Mesenchymal stem cell (in vitro differentiated cells and primary cell): ENCODE data around the gene MICAL3.

ENCODE experiments used
- DNase-seq: peaks from one replicate; pipeline ENCODE4 v3.0.0-alpha.2; 2013
- H2AFZ ChIP-seq: one replicate; pipeline ENCODE4 v1.6.1; 2013; ENCODE audit warnings: low read depth, mild to moderate bottlenecking, control low read depth, inconsistent platforms, low read length, moderate library complexity
- H2AK5ac ChIP-seq: 2 replicates; pipeline ENCODE4 v1.6.1; 2013; ENCODE audit warnings: low read length, moderate library complexity, mild to moderate bottlenecking, inconsistent platforms; ENCODE audit not compliant: severe bottlenecking
- H2BK120ac ChIP-seq: one replicate; pipeline ENCODE4 v1.6.1; 2013; ENCODE audit warnings: low read depth, mild to moderate bottlenecking, inconsistent platforms, low read length, moderate library complexity
- H2BK12ac ChIP-seq, 2 experiments: one replicate each; pipeline ENCODE4 v1.6.1; 2013; ENCODE audit warnings: inconsistent platforms in 2 of 2, low read length in 2 of 2, mild to moderate bottlenecking in 2 of 2, moderate library complexity in 2 of 2, control low read depth in 1 of 2
- H2BK15ac ChIP-seq: one replicate; pipeline ENCODE4 v1.6.1; 2013; ENCODE audit warnings: mild to moderate bottlenecking, low read depth, inconsistent platforms; ENCODE audit not compliant: poor library complexity, severe bottlenecking
- H2BK5ac ChIP-seq: 2 replicates; pipeline ENCODE4 v1.6.1; 2013; ENCODE audit warnings: low read depth, mild to moderate bottlenecking, low read length, control low read depth, inconsistent platforms; ENCODE audit not compliant: poor library complexity, severe bottlenecking
- H3K14ac ChIP-seq, 2 experiments: one replicate each; pipeline ENCODE4 v1.6.1; 2013; ENCODE audit warnings: inconsistent platforms in 2 of 2, low read length in 2 of 2, control low read depth in 1 of 2, mild to moderate bottlenecking in 1 of 2, moderate library complexity in 1 of 2
- H3K18ac ChIP-seq, 2 experiments: one replicate each; pipeline ENCODE4 v1.6.1; 2013; ENCODE audit warnings: inconsistent platforms in 2 of 2, low read length in 2 of 2, control low read depth in 1 of 2, low read depth in 1 of 2, mild to moderate bottlenecking in 1 of 2
- H3K23ac ChIP-seq, 2 experiments: one replicate each; pipeline ENCODE4 v1.6.1; 2013; ENCODE audit warnings: inconsistent platforms in 2 of 2, low read length in 2 of 2, mild to moderate bottlenecking in 2 of 2, moderate library complexity in 2 of 2, control low read depth in 1 of 2
- H3K27ac ChIP-seq: 2 replicates; pipeline ENCODE4 v1.5.1; 2013; ENCODE audit warnings: mild to moderate bottlenecking, moderate library complexity, low read length, control low read depth, inconsistent platforms; ENCODE audit not compliant: poor library complexity, severe bottlenecking
- H3K27me3 ChIP-seq, 2 experiments: 2 replicates each; pipeline versions ENCODE4 v1.6.1 to v1.7.0; 2013; ENCODE audit warnings: low read length in 2 of 2, mild to moderate bottlenecking in 2 of 2, moderate library complexity in 2 of 2, control low read depth in 1 of 2, inconsistent platforms in 1 of 2; ENCODE audit not compliant: control insufficient read depth in 1 of 2, insufficient read depth in 1 of 2
- H3K36me3 ChIP-seq, 2 experiments: 2 replicates each; pipeline versions ENCODE4 v1.6.1 to v1.7.0; 2013; ENCODE audit warnings: low read length in 2 of 2, control low read depth in 1 of 2, inconsistent platforms in 1 of 2, low read depth in 1 of 2, mild to moderate bottlenecking in 1 of 2; ENCODE audit not compliant: insufficient read depth in 2 of 2, control insufficient read depth in 1 of 2
- H3K4ac ChIP-seq, 2 experiments: one replicate each; pipeline ENCODE4 v1.6.1; 2013; ENCODE audit warnings: inconsistent platforms in 2 of 2, low read length in 2 of 2, mild to moderate bottlenecking in 2 of 2, moderate library complexity in 2 of 2, control low read depth in 1 of 2, low read depth in 1 of 2
- H3K4me1 ChIP-seq: 2 replicates; pipeline ENCODE4 v1.6.1; 2013; ENCODE audit warnings: low read depth, low read length, control low read depth; ENCODE audit not compliant: control insufficient read depth, insufficient read depth
- H3K4me2 ChIP-seq: 2 replicates; pipeline ENCODE4 v1.6.1; 2013; ENCODE audit warnings: low read length, mild to moderate bottlenecking, inconsistent platforms; ENCODE audit not compliant: poor library complexity, severe bottlenecking
- H3K4me3 ChIP-seq, 2 experiments: 2 replicates each; pipeline versions ENCODE4 v1.5.1 to v1.7.0; 2013; ENCODE audit warnings: low read length in 2 of 2, mild to moderate bottlenecking in 2 of 2, control low read depth in 1 of 2, low read depth in 1 of 2; ENCODE audit not compliant: insufficient read depth in 1 of 2
- H3K79me1 ChIP-seq: replicated peaks from 2 replicates; pipeline ENCODE4 v1.6.1; 2013; ENCODE audit warnings: mild to moderate bottlenecking, control low read depth, low read length, inconsistent platforms; ENCODE audit not compliant: poor library complexity, severe bottlenecking
- H3K9ac ChIP-seq: 2 replicates; pipeline ENCODE4 v1.7.0; 2013; ENCODE audit warnings: mild to moderate bottlenecking, low read length, moderate library complexity
- H3K9me3 ChIP-seq: 2 replicates; pipeline ENCODE4 v1.7.0; 2013; ENCODE audit warnings: mild to moderate bottlenecking, low read length; ENCODE audit not compliant: control insufficient read depth
- H4K8ac ChIP-seq: one replicate; pipeline ENCODE4 v1.6.1; 2013; ENCODE audit warnings: inconsistent platforms, mild to moderate bottlenecking, low read length, moderate library complexity
- H4K91ac ChIP-seq: one replicate; pipeline ENCODE4 v1.6.1; 2013; ENCODE audit warnings: mild to moderate bottlenecking, low read length, inconsistent platforms
- WGBS: methylation state at CpG from one replicate; pipeline ENCODE4 v1.1.7; 2013; ENCODE audit warnings: mixed read lengths; 5-methylcytosine and 5-hydroxymethylcytosine counted together

Gene MICAL3

DNA sequence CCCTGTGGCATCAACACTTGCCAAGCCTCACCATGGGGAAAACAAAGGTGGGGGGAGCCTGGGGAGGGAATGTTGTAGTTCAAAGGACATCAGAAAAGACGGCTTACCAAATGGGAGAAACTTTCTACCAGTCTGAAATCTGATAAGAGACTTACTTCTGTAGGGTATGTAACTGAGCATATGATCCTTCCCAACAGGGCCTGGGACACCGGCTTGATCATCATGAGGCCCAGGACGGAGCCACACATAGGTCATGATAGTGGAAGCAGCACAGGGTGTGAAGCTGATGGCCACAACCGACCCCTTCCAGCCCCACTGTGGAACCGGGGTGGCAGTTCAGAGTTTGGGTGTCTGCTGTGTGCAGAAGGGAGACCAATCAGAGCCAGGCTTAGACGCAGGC, 51.1 kb downstream of the MICAL3 start:
- peak overlapping the region in 1 of 2 experiments; percentile 21 for H3K14ac ChIP-seq
- H3K27me3 ChIP-seq: no peaks in the 10 kb centered on the region
- no peak overlapping the region for H3K9ac ChIP-seq
- H2BK15ac ChIP-seq: no peak overlapping the region
- H3K79me1 ChIP-seq: no peaks in the 10 kb centered on the region
- no peak overlapping the region for H2AFZ ChIP-seq
- no peaks in the 10 kb centered on the region for H3K9me3 ChIP-seq
- peak overlapping the region; percentile 42 to 92 for H2BK12ac ChIP-seq
- peak overlapping the region; percentile 35 for H2BK120ac ChIP-seq
- DNase-seq: no peak
- H3K23ac ChIP-seq: no peak overlapping the region
- H3K4ac ChIP-seq: peak overlapping the region; percentile 9 to 66
- H3K18ac ChIP-seq: peak overlapping the region; percentile 60 to 76
- H2BK5ac ChIP-seq: no peak overlapping the region
- peaks cover 38% of the 10 kb centered on the region for H3K4me1 ChIP-seq
- H4K8ac ChIP-seq: peak overlapping the region; percentile 29
- 94% methylated on average over 6 of the region's 6 CpGs for WGBS
- H2AK5ac ChIP-seq: peak overlapping the region; percentile 73
- H3K4me2 ChIP-seq: no peak overlapping the region
- peak overlapping the region; percentile 35 for H3K27ac ChIP-seq
- no peak overlapping the region for H3K4me3 ChIP-seq
- peaks cover 0 to 17% of the 10 kb centered on the region in 2 experiments for H3K36me3 ChIP-seq
- H4K91ac ChIP-seq: peak overlapping the region; percentile 82

DNA sequence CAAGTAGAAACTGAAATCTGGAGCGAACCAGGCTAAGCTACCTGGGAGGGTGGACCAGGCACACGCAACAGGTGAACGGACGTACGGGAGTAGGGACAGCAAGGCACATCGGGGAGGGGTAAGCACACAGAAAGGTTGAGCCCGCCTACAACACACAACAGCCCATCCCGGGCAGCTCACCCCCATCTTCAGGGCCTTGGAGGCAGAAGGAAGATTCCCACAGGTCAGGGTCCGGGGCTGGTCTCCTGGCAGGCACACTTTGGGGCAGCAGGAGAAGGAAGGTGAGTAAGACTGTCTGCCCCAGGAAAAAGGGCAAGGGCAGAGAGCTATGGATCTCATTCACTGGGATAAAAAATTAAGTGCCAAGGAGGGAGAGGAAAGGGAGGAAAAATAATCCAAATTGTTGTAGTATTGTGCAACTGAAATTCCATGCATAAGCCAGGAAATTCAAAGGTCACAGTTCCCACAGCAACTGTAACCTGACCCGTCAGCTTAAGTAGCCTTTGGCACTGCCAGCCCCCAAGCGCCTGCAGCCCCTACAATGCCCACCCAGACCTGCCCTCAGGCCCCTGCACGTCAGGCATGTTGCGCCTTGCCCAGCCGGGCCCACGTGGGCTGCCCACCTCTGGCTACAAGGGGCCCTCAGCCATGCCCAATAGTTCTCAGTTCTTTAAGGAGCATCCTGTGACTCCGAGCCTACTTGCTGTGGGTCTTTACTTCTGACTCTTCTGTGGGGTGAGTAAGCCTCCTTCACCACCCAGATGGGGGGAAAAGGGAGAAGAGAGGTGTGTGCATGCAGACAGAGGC, 51.8 kb downstream of the MICAL3 start:
- peak overlapping the region; percentile 62 for H3K27ac ChIP-seq
- no peaks in the 10 kb centered on the region for H3K27me3 ChIP-seq
- H3K4ac ChIP-seq: peak overlapping the region in 1 of 2 experiments; percentile 66
- peak; percentile 60 for DNase-seq
- H3K4me3 ChIP-seq: peak overlapping the region in 1 of 2 experiments; percentile 23
- no peak overlapping the region for H3K9ac ChIP-seq
- peaks cover 40% of the 10 kb centered on the region for H3K4me1 ChIP-seq
- H3K14ac ChIP-seq: peak overlapping the region in 1 of 2 experiments; percentile 21
- peak overlapping the region; percentile 71 for H2BK120ac ChIP-seq
- no peaks in the 10 kb centered on the region for H3K79me1 ChIP-seq
- H4K8ac ChIP-seq: peak overlapping the region; percentile 29
- H2AFZ ChIP-seq: no peak overlapping the region
- H2BK12ac ChIP-seq: peak overlapping the region; percentile 89 to 92
- H3K4me2 ChIP-seq: peak overlapping the region; percentile 10
- no peak overlapping the region for H2BK5ac ChIP-seq
- peak overlapping the region; percentile 58 to 60 for H3K18ac ChIP-seq
- peak overlapping the region; percentile 92 for H2BK15ac ChIP-seq
- H3K9me3 ChIP-seq: no peaks in the 10 kb centered on the region
- H3K23ac ChIP-seq: no peak overlapping the region
- peak overlapping the region; percentile 96 for H2AK5ac ChIP-seq
- peaks cover 0 to 20% of the 10 kb centered on the region in 2 experiments for H3K36me3 ChIP-seq
- WGBS: 72% methylated on average over 14 of the region's 16 CpGs
- peak overlapping the region; percentile 96 for H4K91ac ChIP-seq

DNA sequence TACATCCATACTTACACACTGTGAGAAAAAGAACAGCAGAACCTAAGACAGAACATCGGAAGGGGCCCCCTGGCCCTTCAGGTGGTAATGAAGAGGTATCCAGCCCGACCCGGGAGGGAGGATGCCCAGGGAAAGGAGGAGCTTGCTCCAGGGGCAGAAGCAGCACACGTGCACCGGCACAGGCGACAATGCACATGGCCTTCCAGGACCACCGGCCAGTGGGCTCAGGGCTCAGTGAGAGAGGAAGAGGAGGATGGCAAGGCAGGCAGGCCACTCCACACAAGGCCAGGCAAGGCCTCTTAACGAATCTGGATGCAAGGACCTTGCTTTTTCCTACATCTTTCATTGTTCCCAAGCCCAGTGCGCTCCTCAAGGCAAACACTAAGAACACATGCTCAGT, 52.6 kb downstream of the MICAL3 start:
- Histone ChIP-seq H4K8ac (no peak overlapping the region), H3K27ac (peak overlapping the region; percentile 3), H3K36me3 (peaks cover 0 to 20% of the 10 kb centered on the region in 2 experiments), H3K9me3 (no peaks in the 10 kb centered on the region), H3K23ac (peak overlapping the region in 1 of 2 experiments; percentile 1), H2BK5ac (no peak overlapping the region), H3K14ac (peak overlapping the region in 1 of 2 experiments; percentile 27), H2BK120ac (no peak overlapping the region), H2AFZ (no peak overlapping the region), H3K18ac (peak overlapping the region; percentile 1 to 6), H3K9ac (no peak overlapping the region), H3K4me3 (no peak overlapping the region), H2BK15ac (no peak overlapping the region), H3K79me1 (no peaks in the 10 kb centered on the region), H2AK5ac (peak overlapping the region; percentile 7), H3K4me1 (peaks cover 42% of the 10 kb centered on the region), H3K27me3 (no peaks in the 10 kb centered on the region), H4K91ac (peak overlapping the region; percentile 60), H3K4ac (peak overlapping the region in 1 of 2 experiments; percentile 46), H3K4me2 (no peak overlapping the region), H2BK12ac (peak overlapping the region; percentile 6 to 80)
- no peak for DNase-seq
- WGBS: 85% methylated on average over 8 of the region's 9 CpGs

DNA sequence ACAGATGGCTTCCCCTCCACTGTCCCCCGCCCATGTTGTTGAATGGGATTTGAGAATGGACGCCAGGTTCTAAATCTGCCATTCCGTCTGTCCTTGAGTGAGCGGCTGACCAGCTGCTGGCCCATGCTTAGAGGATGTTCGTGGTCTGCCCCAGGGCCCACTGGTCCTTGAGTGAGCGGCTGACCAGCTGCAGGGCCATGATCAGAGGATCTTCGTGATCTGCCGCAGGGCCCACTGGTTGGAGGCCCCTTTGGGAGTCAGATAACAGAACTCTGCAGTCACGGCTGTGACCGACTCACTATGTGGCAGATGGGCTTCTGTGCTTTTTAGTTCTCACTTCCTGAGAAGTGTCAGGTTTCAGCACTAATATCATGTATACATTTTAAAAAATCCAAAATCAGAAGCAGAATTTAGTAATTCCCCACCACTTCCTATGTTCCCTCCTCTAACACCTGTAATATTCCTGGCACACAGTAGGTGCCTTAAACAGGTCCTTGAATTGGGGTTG, 54.1 kb downstream of the MICAL3 start:
- peaks cover 0 to 20% of the 10 kb centered on the region in 2 experiments for H3K36me3 ChIP-seq
- H3K18ac ChIP-seq: peak overlapping the region; percentile 40 to 78
- H3K14ac ChIP-seq: no peak overlapping the region
- H2BK5ac ChIP-seq: no peak overlapping the region
- no peak overlapping the region for H2BK15ac ChIP-seq
- H3K9me3 ChIP-seq: no peaks in the 10 kb centered on the region
- no peak overlapping the region for H3K4me3 ChIP-seq
- DNase-seq: peak; percentile 78
- peak overlapping the region; percentile 4 to 73 for H2BK12ac ChIP-seq
- H2AK5ac ChIP-seq: peak overlapping the region; percentile 46
- H2AFZ ChIP-seq: no peak overlapping the region
- H3K9ac ChIP-seq: no peak overlapping the region
- H3K23ac ChIP-seq: no peak overlapping the region
- peaks cover 48% of the 10 kb centered on the region for H3K4me1 ChIP-seq
- no peaks in the 10 kb centered on the region for H3K27me3 ChIP-seq
- H3K4me2 ChIP-seq: peak overlapping the region; percentile 26
- H4K8ac ChIP-seq: peak overlapping the region; percentile 20
- peak overlapping the region; percentile 1 for H2BK120ac ChIP-seq
- H3K4ac ChIP-seq: peak overlapping the region in 1 of 2 experiments; percentile 47
- H3K27ac ChIP-seq: peak overlapping the region; percentile 72
- H3K79me1 ChIP-seq: no peaks in the 10 kb centered on the region
- H4K91ac ChIP-seq: peak overlapping the region; percentile 30
- WGBS: 53% methylated on average over 8 of the region's 10 CpGs
